Measurements from ENCODE around the gene NME7.
"Not testable (repeated sequence)": the region's sequence is repeated elsewhere in the genome, so short reads cannot be mapped to it uniquely, and the experiment has no call there.

The NME7 gene

DNA sequence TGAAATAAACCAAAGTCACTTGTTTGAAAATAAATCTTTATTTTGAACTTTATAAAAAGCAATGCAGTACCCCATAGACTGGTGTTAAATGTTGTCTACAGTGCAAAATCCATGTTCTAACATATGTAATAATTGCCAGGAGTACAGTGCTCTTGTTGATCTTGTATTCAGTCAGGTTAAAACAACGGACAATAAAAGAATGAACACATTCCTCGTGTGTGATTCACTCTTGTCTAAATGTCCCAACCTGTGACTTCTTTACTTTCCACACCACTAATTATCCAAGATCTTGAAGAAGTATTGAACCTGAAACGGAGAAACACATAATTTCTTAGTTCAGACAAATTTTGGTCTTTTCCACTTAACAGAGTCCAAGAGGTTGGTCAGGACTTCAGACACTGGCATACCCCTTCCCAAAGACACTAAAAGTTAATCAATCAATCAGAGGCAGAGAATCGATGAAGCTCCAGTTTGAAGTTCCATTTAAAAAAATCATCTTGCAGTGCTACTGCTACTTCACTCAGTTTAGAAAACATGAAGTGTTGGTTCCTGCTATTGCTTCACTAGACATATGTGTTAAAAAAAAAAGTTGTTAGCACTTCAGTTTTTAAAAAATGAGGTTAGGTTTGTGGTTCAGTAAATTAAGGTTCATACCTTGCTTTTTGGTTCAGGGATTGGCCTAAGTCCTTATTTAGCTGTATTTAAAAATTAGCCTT, 234.9 kb downstream of the NME7 start:
- TF ChIP-seq, protein P1, sequence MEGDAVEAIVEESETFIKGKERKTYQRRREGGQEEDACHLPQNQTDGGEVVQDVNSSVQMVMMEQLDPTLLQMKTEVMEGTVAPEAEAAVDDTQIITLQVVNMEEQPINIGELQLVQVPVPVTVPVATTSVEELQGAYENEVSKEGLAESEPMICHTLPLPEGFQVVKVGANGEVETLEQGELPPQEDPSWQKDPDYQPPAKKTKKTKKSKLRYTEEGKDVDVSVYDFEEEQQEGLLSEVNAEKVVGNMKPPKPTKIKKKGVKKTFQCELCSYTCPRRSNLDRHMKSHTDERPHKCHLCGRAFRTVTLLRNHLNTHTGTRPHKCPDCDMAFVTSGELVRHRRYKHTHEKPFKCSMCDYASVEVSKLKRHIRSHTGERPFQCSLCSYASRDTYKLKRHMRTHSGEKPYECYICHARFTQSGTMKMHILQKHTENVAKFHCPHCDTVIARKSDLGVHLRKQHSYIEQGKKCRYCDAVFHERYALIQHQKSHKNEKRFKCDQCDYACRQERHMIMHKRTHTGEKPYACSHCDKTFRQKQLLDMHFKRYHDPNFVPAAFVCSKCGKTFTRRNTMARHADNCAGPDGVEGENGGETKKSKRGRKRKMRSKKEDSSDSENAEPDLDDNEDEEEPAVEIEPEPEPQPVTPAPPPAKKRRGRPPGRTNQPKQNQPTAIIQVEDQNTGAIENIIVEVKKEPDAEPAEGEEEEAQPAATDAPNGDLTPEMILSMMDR (IDR thresholded peaks at IDR 0.05; ENCODE audit: low read depth, low read length, missing control alignments) = no peak
- no peak overlapping the region for H3K4me3 ChIP-seq (ENCODE audit: low read depth, low read length)
- DNase-seq (ENCODE audit: low read depth) = no peak
- in situ Hi-C loops (cut with HindIII; ENCODE audit: low sequenced_read_pairs) = no loop called here

DNA sequence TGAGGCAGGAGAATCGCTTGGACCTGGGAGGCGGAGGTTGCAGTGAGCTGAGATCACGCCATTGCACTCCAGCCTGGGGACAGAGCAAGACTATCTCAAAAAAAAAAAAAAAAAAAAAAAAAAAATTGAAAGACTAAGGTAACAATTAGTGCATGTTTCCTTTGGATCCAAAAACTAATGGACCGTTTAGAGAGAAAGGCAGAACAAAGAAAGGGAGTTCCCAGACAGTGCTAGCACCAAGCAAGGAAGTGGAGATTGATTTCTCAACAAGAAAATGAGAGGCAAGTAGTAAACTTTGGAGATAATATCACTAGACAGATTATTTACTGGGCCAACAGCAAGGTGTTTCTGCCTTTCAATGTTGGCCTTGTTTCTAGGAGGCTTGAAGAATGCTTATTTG, 236.9 kb downstream of the NME7 start:
- TF ChIP-seq, protein P1 (IDR thresholded peaks at IDR 0.05; ENCODE audit: low read depth, low read length, missing control alignments) = no peak
- H3K4me3 ChIP-seq (ENCODE audit: low read depth, low read length) = no peak overlapping the region
- in situ Hi-C loops (cut with HindIII; ENCODE audit: low sequenced_read_pairs) = no loop called here
- no peak for DNase-seq (ENCODE audit: low read depth)

DNA sequence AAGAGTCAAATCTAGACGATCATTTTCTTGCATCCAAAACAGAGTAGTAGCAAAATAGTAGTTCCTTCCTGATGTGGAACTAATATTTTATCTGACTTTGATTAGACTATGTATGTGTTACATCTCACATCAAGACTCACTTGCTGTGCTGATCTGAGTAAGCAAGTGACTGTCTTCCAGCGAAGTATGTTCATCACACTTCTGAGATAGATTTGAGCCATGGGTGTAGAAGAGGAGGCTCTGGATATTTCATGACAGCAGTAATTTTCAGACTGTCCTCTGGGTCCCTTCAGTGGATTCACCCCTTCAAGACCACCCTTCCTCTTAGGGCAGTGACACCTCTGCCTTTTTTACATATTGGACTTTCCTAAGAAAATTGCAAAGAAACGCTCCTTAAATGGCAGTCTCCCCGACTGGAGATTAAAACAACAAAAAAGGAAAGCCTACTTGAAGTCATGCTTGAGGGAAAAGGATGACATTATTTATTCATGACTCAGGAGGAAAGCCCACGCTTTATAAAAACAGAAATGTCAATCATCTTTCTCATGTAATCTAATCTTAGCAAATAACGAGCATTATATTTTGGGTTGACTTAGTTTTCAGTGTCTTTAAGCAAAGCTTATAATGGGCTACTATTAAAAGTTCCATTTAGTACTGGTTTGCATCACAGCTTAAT, 238.3 kb downstream of the NME7 start:
- TF ChIP-seq, protein P1 (IDR thresholded peaks at IDR 0.05; ENCODE audit: low read depth, low read length, missing control alignments) = no peak
- DNase-seq (ENCODE audit: low read depth) = no peak
- no peak overlapping the region for H3K4me3 ChIP-seq (ENCODE audit: low read depth, low read length)
- in situ Hi-C loops (cut with HindIII; ENCODE audit: low sequenced_read_pairs) = no loop called here

DNA sequence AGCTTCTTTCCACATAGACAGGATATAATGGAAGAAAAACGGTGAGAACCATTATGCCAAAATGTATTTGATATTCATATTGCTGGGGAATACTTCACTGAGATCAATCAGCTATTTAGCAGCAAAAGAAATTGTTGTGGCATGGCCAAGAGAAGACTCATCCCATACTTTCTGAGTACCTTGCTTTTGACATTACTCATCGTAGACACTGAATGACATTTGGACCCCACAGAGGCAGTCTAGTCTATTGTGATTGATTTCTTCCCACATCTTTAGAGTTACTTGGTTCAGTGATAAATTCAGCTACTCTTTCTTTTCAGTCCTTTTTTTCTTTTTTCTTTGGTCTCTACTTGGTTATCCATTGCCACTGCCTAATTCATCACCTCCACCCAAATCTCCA, 239.0 kb downstream of the NME7 start:
- TF ChIP-seq, protein P1 (IDR thresholded peaks at IDR 0.05; ENCODE audit: low read depth, low read length, missing control alignments) = no peak
- in situ Hi-C loops (cut with HindIII; ENCODE audit: low sequenced_read_pairs) = no loop called here
- H3K4me3 ChIP-seq (ENCODE audit: low read depth, low read length) = no peak overlapping the region
- no peak for DNase-seq (ENCODE audit: low read depth)

DNA sequence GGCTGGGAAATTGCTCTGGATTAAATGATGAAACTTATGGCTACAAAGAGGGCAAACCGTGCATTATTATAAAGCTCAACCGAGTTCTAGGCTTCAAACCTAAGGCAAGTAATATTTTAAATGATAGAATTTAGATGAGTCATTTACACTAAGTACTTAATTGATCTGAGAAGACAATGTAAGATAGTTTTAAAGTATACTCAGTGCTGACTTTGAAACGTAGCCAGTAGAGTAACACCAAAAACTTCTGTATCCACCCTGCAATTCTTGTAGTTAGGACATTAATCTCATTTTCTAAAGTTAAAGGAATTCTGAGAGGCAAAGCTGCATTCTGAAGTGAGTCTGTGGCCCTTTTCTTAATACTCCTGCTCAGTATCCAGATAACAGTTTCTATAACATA, 240.3 kb downstream of the NME7 start:
- no peak overlapping the region for H3K4me3 ChIP-seq (ENCODE audit: low read depth, low read length)
- in situ Hi-C loops (cut with HindIII; ENCODE audit: low sequenced_read_pairs) = no loop called here
- DNase-seq (ENCODE audit: low read depth) = no peak
- TF ChIP-seq, protein P1 (IDR thresholded peaks at IDR 0.05; ENCODE audit: low read depth, low read length, missing control alignments) = no peak

DNA sequence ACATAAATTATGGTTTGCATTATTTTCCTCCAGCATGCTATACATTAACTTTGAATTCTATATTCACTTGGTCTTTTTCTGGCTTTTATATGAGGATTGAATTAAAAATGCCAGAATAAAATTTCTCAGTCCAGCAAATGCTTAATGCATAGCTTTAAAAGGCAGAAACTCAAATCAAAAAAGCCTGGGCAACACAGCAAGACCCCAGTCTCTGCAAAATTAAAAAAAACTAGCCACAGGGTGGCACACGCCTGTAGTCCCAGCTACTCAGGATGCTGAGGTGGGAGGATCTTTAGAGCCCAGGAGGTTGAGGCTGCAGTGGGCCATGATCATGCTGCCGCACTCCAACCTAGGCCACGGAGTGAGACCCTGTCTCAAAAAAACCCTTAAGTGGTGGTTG, 241.3 kb downstream of the NME7 start:
- no peak for DNase-seq (ENCODE audit: low read depth)
- TF ChIP-seq, protein P1 (IDR thresholded peaks at IDR 0.05; ENCODE audit: low read depth, low read length, missing control alignments) = no peak
- in situ Hi-C loops (cut with HindIII; ENCODE audit: low sequenced_read_pairs) = no loop called here
- no peak overlapping the region for H3K4me3 ChIP-seq (ENCODE audit: low read depth, low read length)

DNA sequence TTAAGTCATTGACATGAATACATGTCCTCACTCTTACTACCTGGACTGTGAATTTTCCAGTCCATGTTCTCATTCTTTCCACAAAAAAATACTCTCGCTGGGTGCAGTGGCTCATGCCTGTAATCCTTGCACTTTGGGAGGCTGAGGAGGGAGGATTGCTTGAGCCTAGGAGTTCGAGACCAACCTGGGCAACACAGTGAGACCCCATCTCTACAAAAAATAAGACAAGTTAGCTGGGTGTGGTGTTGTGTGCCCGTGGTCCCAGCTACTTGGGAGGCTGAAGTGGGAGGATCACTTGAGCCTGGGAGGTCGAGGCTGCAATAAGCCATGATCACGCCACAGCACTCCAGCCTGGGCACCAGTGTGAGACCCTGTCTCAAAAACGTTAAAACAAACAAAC, 242.0 kb downstream of the NME7 start:
- DNase-seq (ENCODE audit: low read depth); in situ Hi-C loops (cut with HindIII; ENCODE audit: low sequenced_read_pairs); H3K4me3 ChIP-seq (ENCODE audit: low read depth, low read length): not testable (repeated sequence)

All from astrocyte of the cerebellum (primary cell).